Subcutaneous adipose tissue (tissue), 4 donors: ENCODE measurements around the gene ELF5. TPM values are rescaled to one million over a fixed set of nuclear protein-coding genes. Genes with fewer than 3 reads are reported as not detected.

Experiments used
- total RNA-seq, 4 donors: library from RNA; depleted of rRNA; stranded (reverse); fragments of >200 nt; gene quantifications; one replicate each; pipeline ENCODE4 v1.1.0, GENCODE V29; 2016
- TF ChIP-seq, protein P1 (sequence below): fragments of 450-650 bp; IDR thresholded peaks from one replicate; pipeline ENCODE4 v1.5.1; 2016; ENCODE audit warnings: low read depth, mild to moderate bottlenecking, control low read depth, antibody characterized with exemption, moderate library complexity

Gene ELF5
- total RNA-seq, 4 donors from 2014 or later: not detected

DNA sequence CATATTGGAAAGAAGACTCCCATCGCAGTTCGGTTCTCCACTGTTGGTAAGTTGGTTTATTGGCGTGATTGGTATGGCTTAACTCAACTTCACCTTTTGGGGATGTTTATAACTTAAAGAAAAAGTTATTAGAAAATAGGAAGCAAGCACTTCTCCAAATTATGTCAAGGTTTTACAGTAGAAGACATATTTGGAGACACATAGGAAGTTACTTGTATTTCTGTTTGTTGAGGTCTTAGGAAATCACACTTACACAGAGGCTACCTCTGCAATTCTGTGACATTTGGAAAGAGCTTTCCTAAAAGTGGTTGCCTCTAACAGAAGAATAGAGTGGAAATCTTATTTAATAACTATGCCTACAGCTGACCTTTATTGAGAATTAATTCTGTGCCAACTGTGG is 62.5 kb downstream of the ELF5 start:
- TF ChIP-seq, protein P1, sequence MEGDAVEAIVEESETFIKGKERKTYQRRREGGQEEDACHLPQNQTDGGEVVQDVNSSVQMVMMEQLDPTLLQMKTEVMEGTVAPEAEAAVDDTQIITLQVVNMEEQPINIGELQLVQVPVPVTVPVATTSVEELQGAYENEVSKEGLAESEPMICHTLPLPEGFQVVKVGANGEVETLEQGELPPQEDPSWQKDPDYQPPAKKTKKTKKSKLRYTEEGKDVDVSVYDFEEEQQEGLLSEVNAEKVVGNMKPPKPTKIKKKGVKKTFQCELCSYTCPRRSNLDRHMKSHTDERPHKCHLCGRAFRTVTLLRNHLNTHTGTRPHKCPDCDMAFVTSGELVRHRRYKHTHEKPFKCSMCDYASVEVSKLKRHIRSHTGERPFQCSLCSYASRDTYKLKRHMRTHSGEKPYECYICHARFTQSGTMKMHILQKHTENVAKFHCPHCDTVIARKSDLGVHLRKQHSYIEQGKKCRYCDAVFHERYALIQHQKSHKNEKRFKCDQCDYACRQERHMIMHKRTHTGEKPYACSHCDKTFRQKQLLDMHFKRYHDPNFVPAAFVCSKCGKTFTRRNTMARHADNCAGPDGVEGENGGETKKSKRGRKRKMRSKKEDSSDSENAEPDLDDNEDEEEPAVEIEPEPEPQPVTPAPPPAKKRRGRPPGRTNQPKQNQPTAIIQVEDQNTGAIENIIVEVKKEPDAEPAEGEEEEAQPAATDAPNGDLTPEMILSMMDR: no peak

- TF ChIP-seq, protein P1: no peak
Observed at GRCh38 chr11:34449013-34449412, 64.6 kb downstream of the ELF5 start.

GRCh38 chr11:34448223-34448994 is 65.2 kb downstream of the ELF5 start:
- TF ChIP-seq, protein P1: no peak

GRCh38 chr11:34447044-34447443 is 66.5 kb downstream of the ELF5 start:
- TF ChIP-seq, protein P1: no peak

- TF ChIP-seq, protein P1: no peak
Observed at GRCh38 chr11:34446386-34446785, 67.2 kb downstream of the ELF5 start.

GRCh38 chr11:34445956-34446355 is 67.6 kb downstream of the ELF5 start:
- TF ChIP-seq, protein P1: no peak

DNA sequence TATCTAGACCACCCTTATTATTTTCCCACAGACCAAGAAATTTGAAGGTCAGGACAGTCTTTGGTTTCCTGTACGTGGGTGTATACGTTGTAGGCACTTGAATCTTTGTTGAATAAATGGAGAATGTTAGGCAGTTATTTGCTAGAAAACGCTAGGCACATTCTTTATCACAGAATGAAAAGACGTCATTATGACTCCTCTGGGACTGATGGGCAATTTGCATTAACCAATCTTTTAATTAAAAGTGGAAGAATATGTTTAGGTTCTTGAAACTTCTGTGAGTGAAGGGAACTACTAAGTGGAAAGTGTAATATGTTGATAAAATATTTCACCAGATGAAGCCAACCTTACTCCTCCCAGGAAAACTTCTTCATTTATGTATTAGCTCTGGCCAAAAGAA is 69.2 kb downstream of the ELF5 start:
- TF ChIP-seq, protein P1: no peak
